IMR-90 (cell line): Measurements from ENCODE around the gene ENOX1. TPM values are rescaled to one million over a fixed set of nuclear protein-coding genes. Genes with fewer than 3 reads are reported as not detected.

Experiments used
- ATAC-seq: fragments of 200-7000 bp; cut with Tn5 transposase; 2 replicates; pipeline ENCODE4 v1.9.1; 2020; ENCODE audit warnings: low read depth, mild to moderate bottlenecking, moderate library complexity
- BruUV-seq: library from RNA; stranded (reverse); fragments of 400-500 nt; replicated peaks from 2 replicates; lab custom pipeline; 2021; lab: Mats Ljungman, UMichigan
- CTCF ChIA-PET: fragments of 300-600 bp; formaldehyde crosslinking; extraction: SDS; loops from one replicate; lab custom pipeline; 2021; ENCODE audit warnings: antibody characterized with exemption; lab: Yijun Ruan, JAX
- POLR2A ChIA-PET: fragments of 300-600 bp; sonication (Branson Sonifier 250); formaldehyde crosslinking; loops from one replicate; lab custom pipeline; 2022; ENCODE audit warnings: antibody characterized with exemption; ENCODE audit not compliant: unreplicated experiment; lab: Charles Lee
- DNase-seq: peaks from one replicate; pipeline ENCODE4 v3.0.0; 2013
- H2AFZ ChIP-seq: replicated peaks from 2 replicates; pipeline ENCODE3; 2013; ENCODE audit warnings: low read length, mild to moderate bottlenecking; ENCODE audit not compliant: poor library complexity
- H2AK5ac ChIP-seq: 2 replicates; pipeline ENCODE4 v1.6.1; 2013; ENCODE audit warnings: low read depth, low read length, inconsistent platforms
- H2AK9ac ChIP-seq: replicated peaks from 2 replicates; pipeline ENCODE3; 2013; ENCODE audit warnings: mild to moderate bottlenecking, low read depth, low read length, moderate library complexity; ENCODE audit not compliant: poor library complexity
- H2BK120ac ChIP-seq: 2 replicates; pipeline ENCODE4 v1.6.1; 2013; ENCODE audit warnings: low read depth, low read length, inconsistent platforms
- H2BK15ac ChIP-seq: 3 replicates; pipeline ENCODE4 v1.6.1; 2013; ENCODE audit warnings: low read depth, low read length, inconsistent platforms
- H2BK20ac ChIP-seq: 2 replicates; pipeline ENCODE4 v1.6.1; 2013; ENCODE audit warnings: low read depth, mild to moderate bottlenecking, inconsistent platforms, low read length, moderate library complexity
- H2BK5ac ChIP-seq: 2 replicates; pipeline ENCODE4 v1.6.1; 2013; ENCODE audit warnings: mild to moderate bottlenecking, low read depth, low read length, inconsistent platforms; ENCODE audit not compliant: poor library complexity, severe bottlenecking
- H3K14ac ChIP-seq: replicated peaks from 2 replicates; pipeline ENCODE4 v1.6.1; 2013; ENCODE audit warnings: low read depth, low read length, inconsistent platforms
- H3K18ac ChIP-seq: 2 replicates; pipeline ENCODE4 v1.6.1; 2013; ENCODE audit warnings: low read depth, low read length, control low read depth
- H3K23ac ChIP-seq: 2 replicates; pipeline ENCODE4 v1.6.1; 2013; ENCODE audit warnings: low read depth, low read length, inconsistent platforms
- H3K27ac ChIP-seq: 2 replicates; pipeline ENCODE4 v1.5.1; 2013; ENCODE audit warnings: mild to moderate bottlenecking, control low read depth, low read length; ENCODE audit not compliant: insufficient read depth
- H3K27me3 ChIP-seq: 2 replicates; pipeline ENCODE4 v1.6.1; 2013; ENCODE audit warnings: low read length; ENCODE audit not compliant: control insufficient read depth, insufficient read depth
- H3K36me3 ChIP-seq: 2 replicates; pipeline ENCODE4 v1.6.1; 2013; ENCODE audit warnings: low read length, mixed read lengths; ENCODE audit not compliant: control insufficient read depth, insufficient read depth
- H3K4ac ChIP-seq: 2 replicates; pipeline ENCODE4 v1.6.1; 2013; ENCODE audit warnings: low read depth, low read length, inconsistent platforms
- H3K4me1 ChIP-seq: 2 replicates; pipeline ENCODE4 v1.6.1; 2013; ENCODE audit warnings: low read length, mixed read lengths; ENCODE audit not compliant: control insufficient read depth, insufficient read depth
- H3K4me2 ChIP-seq: 2 replicates; pipeline ENCODE4 v1.6.1; 2013; ENCODE audit warnings: low read depth, mild to moderate bottlenecking, control low read depth, low read length, moderate library complexity
- H3K4me3 ChIP-seq: 2 replicates; pipeline ENCODE4 v1.5.1; 2013; ENCODE audit warnings: low read depth, mild to moderate bottlenecking, control low read depth, low read length, moderate library complexity; ENCODE audit not compliant: insufficient read depth
- H3K56ac ChIP-seq: 2 replicates; pipeline ENCODE4 v1.6.1; 2013; ENCODE audit warnings: low read length, inconsistent platforms; ENCODE audit not compliant: insufficient read depth; ENCODE audit errors: extremely low read depth
- H3K79me1 ChIP-seq, 2 experiments: 2 replicates each; pipeline ENCODE4 v1.6.1; 2013; ENCODE audit warnings: low read length in 2 of 2, inconsistent platforms in 1 of 2, low read depth in 1 of 2
- H3K9ac ChIP-seq: 2 replicates; pipeline ENCODE4 v1.6.1; 2013; ENCODE audit warnings: low read depth, low read length, control low read depth
- H3K9me1 ChIP-seq: 2 replicates; pipeline ENCODE4 v1.6.1; 2013; ENCODE audit warnings: low read length, inconsistent platforms; ENCODE audit not compliant: insufficient read depth
- H3K9me3 ChIP-seq: 2 replicates; pipeline ENCODE4 v1.6.1; 2013; ENCODE audit warnings: low read length; ENCODE audit not compliant: control insufficient read depth, insufficient read depth
- H4K20me1 ChIP-seq: 2 replicates; pipeline ENCODE4 v1.6.1; 2013; ENCODE audit warnings: low read length, inconsistent platforms; ENCODE audit not compliant: insufficient read depth
- H4K5ac ChIP-seq: 2 replicates; pipeline ENCODE4 v1.6.1; 2013; ENCODE audit warnings: mild to moderate bottlenecking, low read depth, low read length, control low read depth
- H4K8ac ChIP-seq, 2 experiments: 2 replicates each; pipeline ENCODE4 v1.6.1; 2013; ENCODE audit warnings: low read depth in 2 of 2, low read length in 2 of 2, control low read depth in 1 of 2, inconsistent platforms in 1 of 2
- H4K91ac ChIP-seq: 2 replicates; pipeline ENCODE4 v1.6.1; 2013; ENCODE audit warnings: low read depth, low read length, inconsistent platforms; ENCODE audit not compliant: insufficient read depth
- BHLHE40 ChIP-seq: fragments of 150-350 bp; IDR thresholded peaks from 2 replicates; pipeline ENCODE4 v1.6.1; 2016; ENCODE audit warnings: mild to moderate bottlenecking, low read depth, low read length
- CEBPB ChIP-seq: IDR thresholded peaks from 2 replicates; pipeline ENCODE4 v1.6.1; 2012; ENCODE audit warnings: low read depth, low read length, improper control_type of control experiment
- CHD1 ChIP-seq: IDR thresholded peaks from 2 replicates; pipeline ENCODE4 v1.6.1; 2012; ENCODE audit warnings: low read depth, low read length, improper control_type of control experiment
- CTCF ChIP-seq: conservative IDR thresholded peaks from 2 replicates; pipeline ENCODE4 v1.5.1; 2012; ENCODE audit warnings: mild to moderate bottlenecking, low read depth, low read length, improper control_type of control experiment
- FOS ChIP-seq: fragments of 150-350 bp; IDR thresholded peaks from 2 replicates; pipeline ENCODE4 v1.6.1; 2016; ENCODE audit warnings: low read depth, low read length
- MAZ ChIP-seq: IDR thresholded peaks from 2 replicates; pipeline ENCODE4 v1.6.1; 2012; ENCODE audit warnings: low read depth, mild to moderate bottlenecking, low read length, improper control_type of control experiment, moderate library complexity, borderline replicate concordance
- MXI1 ChIP-seq: IDR thresholded peaks from 2 replicates; pipeline ENCODE4 v1.6.1; 2012; ENCODE audit warnings: low read depth, mild to moderate bottlenecking, low read length, moderate library complexity, borderline replicate concordance
- POLR2A ChIP-seq: IDR thresholded peaks from 2 replicates; pipeline ENCODE4 v1.6.1; 2012; ENCODE audit warnings: mild to moderate bottlenecking, low read depth, low read length
- RAD21 ChIP-seq: IDR thresholded peaks from 2 replicates; pipeline ENCODE4 v1.6.1; 2012; ENCODE audit warnings: low read length, improper control_type of control experiment
- RCOR1 ChIP-seq: IDR thresholded peaks from 2 replicates; pipeline ENCODE4 v1.6.1; 2012; ENCODE audit warnings: mild to moderate bottlenecking, low read length, improper control_type of control experiment; ENCODE audit not compliant: insufficient replicate concordance
- RFX5 ChIP-seq: IDR thresholded peaks from 2 replicates; pipeline ENCODE4 v1.8.0; 2012; ENCODE audit warnings: low read depth, mild to moderate bottlenecking, low read length, moderate library complexity
- SMC3 ChIP-seq: fragments of 150-350 bp; IDR thresholded peaks from 2 replicates; pipeline ENCODE4 v1.6.1; 2016; ENCODE audit warnings: low read depth, mild to moderate bottlenecking, antibody characterized with exemption, low read length, moderate library complexity
- USF2 ChIP-seq: fragments of 150-350 bp; IDR thresholded peaks from 2 replicates; pipeline ENCODE4 v1.6.1; 2017; ENCODE audit warnings: mild to moderate bottlenecking, antibody characterized with exemption, low read length, low read depth
- WGBS, 2 experiments: methylation state at CpG; one replicate each; pipeline versions ENCODE4 v1.1.5 to v1.1.7; 2013; ENCODE audit warnings: missing lambda C conversion rate in 2 of 2; ENCODE audit not compliant: insufficient read length in 1 of 2; ENCODE audit errors: extremely low coverage in 2 of 2; 5-methylcytosine and 5-hydroxymethylcytosine counted together
- dilution Hi-C: fragments of 300-500 bp; cut with HindIII; formaldehyde crosslinking; loops from one replicate; pipeline ENCODE4 v1.14.3; 2018; ENCODE audit warnings: low sequenced_read_pairs; ENCODE audit not compliant: unreplicated experiment
- in situ Hi-C: fragments of 300-500 bp; cut with MboI; formaldehyde crosslinking; loops from 3 replicates; pipeline ENCODE4 v1.14.3; 2019; ENCODE audit warnings: low sequenced_read_pairs, inconsistent platforms, mixed read lengths
- intact Hi-C: fragments of 100-400 bp; cut with micrococcal nuclease; formaldehyde crosslinking; loops from 2 replicates; pipeline ENCODE4 v1.10.0; 2022
- polyA plus RNA-seq, 3 experiments: library from polyadenylated mRNA; depleted of rRNA; stranded (reverse); fragments of >200 nt; gene quantifications; 2 replicates each; pipeline ENCODE4 v1.2.3, GENCODE V29; 2012; ENCODE audit warnings: low replicate concordance in 1 of 3
- total RNA-seq: library from RNA; depleted of rRNA; stranded (reverse); fragments of >200 nt; gene quantifications from 2 replicates; pipeline ENCODE4 v1.2.3, GENCODE V29; 2012

The ENOX1 gene
- total and polyA plus RNA-seq, 2 of the 4 experiments (the other 2 are of a cell fraction): 0.99 to 1.3 TPM

- Histone ChIP-seq H2BK120ac (no peak overlapping the region), H3K18ac (no peak overlapping the region), H2BK20ac (no peak overlapping the region), H3K4ac (no peak overlapping the region), H3K9me1 (0 out of 2 replicates have a peak, but pooled peaks cover 2% of the 10 kb centered on the region), H2AFZ (no peak overlapping the region), H3K23ac (no peak overlapping the region), H3K9ac (no peak overlapping the region), H2BK5ac (no peak overlapping the region), H4K91ac (no peak overlapping the region), H2AK5ac (no peak overlapping the region), H3K14ac (no peak overlapping the region), H4K5ac (no peak overlapping the region), H3K27me3 (no peaks in the 10 kb centered on the region; the same call in 1 of the 2 replicates), H3K9me3 (no peaks in the 10 kb centered on the region), H3K4me2 (no peak overlapping the region), H2AK9ac (no peak overlapping the region), H3K36me3 (no peaks in the 10 kb centered on the region), H3K4me3 (no peak overlapping the region), H4K8ac (no peak overlapping the region), H2BK15ac (no peak overlapping the region), H3K4me1 (peaks cover 10% of the 10 kb centered on the region), H3K79me1 (no peaks in the 10 kb centered on the region), H3K56ac (no peak overlapping the region), H4K20me1 (no peaks in the 10 kb centered on the region), H3K27ac (no peak overlapping the region)
- no TSS peak for BruUV-seq
- ChIA-PET POLR2A (no interaction called here), CTCF (interaction anchor here (0.6 to 0.8 kb wide), 2 partner anchors 25 to 310 kb away, joined by 3 to 4 read pairs; no protein-coding TSS in a partner anchor)
- WGBS, 2 experiments: 80% methylated on average over 1 of the region's 2 CpGs; no CpG with 5 or more reads in 1 of the 2 experiments
- dilution Hi-C loops (no loop called here), in situ Hi-C loops (no loop called here), intact Hi-C loops (loop anchor here (10.0 kb wide), 2 partner anchors 215 to 305 kb away; partner anchors contain the start of genes CCDC122, ENOX1 and LACC1)
- TF ChIP-seq RCOR1: no peak
- TF ChIP-seq FOS: no peak
- no peak for TF ChIP-seq RFX5
- TF ChIP-seq MAZ: no peak
- TF ChIP-seq SMC3: no peak
- no peak for TF ChIP-seq USF2
- TF ChIP-seq CTCF: no peak
- TF ChIP-seq POLR2A: no peak
- TF ChIP-seq MXI1: no peak
- no peak for TF ChIP-seq BHLHE40
- TF ChIP-seq RAD21: no peak
- no peak for TF ChIP-seq CEBPB
- no peak for TF ChIP-seq CHD1
- ATAC-seq (no peak), DNase-seq (no peak)
Observed at GRCh38 chr13:43569658-43570057, 217.1 kb downstream of the ENOX1 start.
